NK-92 (cell line): Measurements from ENCODE around the gene GFRA1.
"Not testable (repeated sequence)": the region's sequence is repeated elsewhere in the genome, so short reads cannot be mapped to it uniquely, and the experiment has no call there.

ENCODE experiments used
- DNase-seq: peaks from one replicate; lab custom pipeline; 2025; ENCODE audit not compliant: unreplicated experiment; lab: John Stamatoyannopoulos, UW

GFRA1 gene

GRCh38 chr10:116201670-116202430 lies 71.2 kb downstream of the GFRA1 start:
- no peak for DNase-seq

GRCh38 chr10:116201011-116201410 lies 72.0 kb downstream of the GFRA1 start:
- DNase-seq: no peak

- DNase-seq: no peak
Observed at GRCh38 chr10:116198676-116199035, 74.3 kb downstream of the GFRA1 start.

- DNase-seq: no peak
Observed at GRCh38 chr10:116197946-116198675, 74.9 kb downstream of the GFRA1 start.

GRCh38 chr10:116195583-116195982 lies 77.4 kb downstream of the GFRA1 start:
- DNase-seq: no peak

GRCh38 chr10:116195039-116195438 lies 78.0 kb downstream of the GFRA1 start:
- DNase-seq: no peak

GRCh38 chr10:116194061-116194460 lies 78.9 kb downstream of the GFRA1 start:
- no peak for DNase-seq

GRCh38 chr10:116190883-116191282 lies 82.1 kb downstream of the GFRA1 start:
- no peak for DNase-seq

- DNase-seq: no peak
Observed at GRCh38 chr10:116186273-116186672, 86.7 kb downstream of the GFRA1 start.

GRCh38 chr10:116185199-116185867 lies 87.7 kb downstream of the GFRA1 start:
- DNase-seq: no peak

- DNase-seq: no peak
Observed at GRCh38 chr10:116184512-116184794, 88.6 kb downstream of the GFRA1 start.

GRCh38 chr10:116183733-116184511 lies 89.1 kb downstream of the GFRA1 start:
- no peak for DNase-seq

GRCh38 chr10:116182426-116182825 lies 90.6 kb downstream of the GFRA1 start:
- no peak for DNase-seq

- DNase-seq: no peak
Observed at GRCh38 chr10:116178086-116178605, 94.9 kb downstream of the GFRA1 start.

GRCh38 chr10:116175231-116175630 lies 97.8 kb downstream of the GFRA1 start:
- DNase-seq: no peak

GRCh38 chr10:116171505-116171904 lies 101.5 kb downstream of the GFRA1 start:
- no peak for DNase-seq

- DNase-seq: no peak
Observed at GRCh38 chr10:116170815-116171250, 102.2 kb downstream of the GFRA1 start.

GRCh38 chr10:116169782-116170445 lies 103.1 kb downstream of the GFRA1 start:
- DNase-seq: no peak

GRCh38 chr10:116168745-116169144 lies 104.3 kb downstream of the GFRA1 start:
- DNase-seq: no peak

- DNase-seq: no peak
Observed at GRCh38 chr10:116168329-116168728, 104.7 kb downstream of the GFRA1 start.

- not testable (repeated sequence) for DNase-seq
Observed at GRCh38 chr10:116165941-116166340, 107.1 kb downstream of the GFRA1 start.
